Large intestine (tissue), 3 donors: ENCODE data around the gene CRB3. TPM values are rescaled to one million over a fixed set of nuclear protein-coding genes. Genes with fewer than 3 reads are reported as not detected.
"Not testable (repeated sequence)": the region's sequence is repeated elsewhere in the genome, so short reads cannot be mapped to it uniquely, and the experiment has no call there.

ENCODE experiments used
- DNase-seq, 2 donors: peaks; one replicate each; pipeline versions ENCODE4 v3.0.0 to v3.0.0-alpha.2; 2013
- H3K27ac ChIP-seq: one replicate; pipeline ENCODE4 v1.5.1; 2013; ENCODE audit warnings: low read length
- H3K27me3 ChIP-seq: 2 replicates; pipeline ENCODE4 v1.6.1; 2013; ENCODE audit warnings: low read length; ENCODE audit not compliant: control insufficient read depth, insufficient read depth
- H3K36me3 ChIP-seq: 2 replicates; pipeline ENCODE4 v1.6.1; 2013; ENCODE audit warnings: low read length; ENCODE audit not compliant: control insufficient read depth, insufficient read depth
- H3K4me1 ChIP-seq: one replicate; pipeline ENCODE4 v1.6.1; 2013; ENCODE audit warnings: low read length; ENCODE audit not compliant: control insufficient read depth, insufficient read depth
- H3K4me3 ChIP-seq: one replicate; pipeline ENCODE4 v1.5.1; 2013; ENCODE audit warnings: low read length
- H3K9me3 ChIP-seq: one replicate; pipeline ENCODE4 v1.6.1; 2013; ENCODE audit warnings: mild to moderate bottlenecking, low read depth, low read length, moderate library complexity; ENCODE audit not compliant: control insufficient read depth
- WGBS: methylation state at CpG from one replicate; pipeline ENCODE4 v1.1.5; 2013; ENCODE audit warnings: low lambda C conversion rate; ENCODE audit not compliant: insufficient coverage; 5-methylcytosine and 5-hydroxymethylcytosine counted together
- polyA plus RNA-seq: library from polyadenylated mRNA; unstranded; fragments of 120-200 nt; gene quantifications from one replicate; pipeline ENCODE4 v1.2.1, GENCODE V29; 2013

CRB3 gene
- polyA plus RNA-seq, 1 donor, result 41.7 TPM

DNA sequence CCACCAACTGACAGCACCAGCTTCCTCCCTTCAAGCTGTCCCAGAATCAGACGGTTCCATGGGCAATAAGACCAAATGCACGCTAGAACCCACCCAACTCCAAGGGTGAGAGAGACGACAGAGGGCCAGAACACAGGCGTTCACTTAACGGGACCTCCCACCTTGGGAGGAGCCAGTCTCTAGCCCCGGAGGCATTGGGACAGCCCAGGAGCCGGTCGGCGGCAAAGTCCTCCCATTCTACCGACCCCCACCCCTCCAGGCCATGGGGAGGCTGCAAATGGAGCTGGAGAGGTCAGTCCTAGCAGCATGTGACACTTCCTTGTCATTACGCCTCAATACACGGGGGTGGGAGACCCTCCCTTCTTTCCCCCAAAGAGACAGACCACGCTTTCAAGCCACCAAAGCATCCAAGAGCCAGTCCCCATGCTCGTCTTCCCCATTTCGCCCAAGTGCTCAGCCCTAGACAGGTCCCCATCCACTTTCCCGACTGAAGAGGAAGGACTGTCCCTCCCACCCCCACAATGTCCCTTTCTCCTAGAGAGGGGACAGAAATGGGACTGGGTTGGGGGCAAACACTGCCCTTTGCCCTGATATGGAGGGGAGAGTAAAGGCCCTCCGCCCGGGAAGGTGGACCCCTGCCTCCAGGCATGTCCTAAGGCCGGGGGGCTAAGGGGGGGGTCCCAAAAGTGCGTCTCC is 40.4 kb upstream of the CRB3 start:
- DNase-seq, result peak in 1 of 2 donors; percentile 54
- Histone ChIP-seq H3K4me1 (peaks cover 12% of the 10 kb centered on the region), H3K9me3 (peaks cover 8% of the 10 kb centered on the region), H3K36me3 (peaks cover 39% of the 10 kb centered on the region), H3K4me3 (peak overlapping the region; percentile 83), H3K27me3 (no peaks in the 10 kb centered on the region), H3K27ac (peak overlapping the region; percentile 41)
- WGBS, result no CpG with 5 or more reads among the region's 20 CpGs

DNA sequence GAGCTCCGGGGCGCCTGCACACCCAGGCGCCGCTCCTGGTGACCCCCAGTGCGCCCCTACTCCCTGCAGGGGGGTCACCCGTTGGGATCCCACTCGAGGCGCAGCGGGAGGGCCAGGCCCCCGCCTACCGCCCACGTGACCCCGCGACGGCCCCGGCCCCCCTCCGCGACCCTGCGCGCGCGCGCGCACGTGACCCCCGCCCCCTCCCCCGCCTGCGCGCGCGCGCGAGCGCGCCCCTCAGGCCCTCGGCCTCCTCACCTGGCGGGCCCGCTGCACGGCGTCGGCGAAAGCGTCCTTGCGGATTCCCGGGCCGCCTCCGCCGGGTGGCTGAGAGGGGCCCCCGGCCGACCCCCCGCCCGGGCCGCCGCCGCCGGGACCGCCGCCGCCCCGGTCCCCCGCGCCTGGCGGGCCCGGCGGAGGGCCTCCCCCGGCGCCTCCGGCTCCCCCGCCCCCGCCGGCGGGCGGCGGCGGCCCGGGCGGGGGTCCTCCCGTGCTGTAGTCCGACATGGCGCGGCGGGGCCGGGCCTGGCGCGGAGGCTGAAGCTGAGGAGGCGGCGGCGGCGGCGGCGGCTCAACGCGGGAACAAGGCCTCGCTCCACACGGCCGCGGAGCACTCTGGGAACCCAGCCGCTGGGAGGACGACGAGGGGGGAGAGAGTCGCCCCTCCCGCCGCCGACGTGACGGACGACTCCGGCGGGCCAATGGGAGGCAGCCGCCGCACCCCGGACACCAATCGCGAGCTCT is 39.7 kb upstream of the CRB3 start, which contains the start of gene KHSRP:
Gene KHSRP, minus strand, starts transcription at position 617 of the 744 bp plus-strand sequence. Its CDS starts 110 bp downstream, at position 507.
- Histone ChIP-seq H3K27me3 (peaks cover 1% of the 10 kb centered on the region), H3K9me3 (peaks cover 8% of the 10 kb centered on the region), H3K27ac (peak within 1 kb of the TSS; percentile 55), H3K36me3 (peaks cover 32% of the 10 kb centered on the region), H3K4me3 (peak within 1 kb of the TSS; percentile 83), H3K4me1 (peaks cover 12% of the 10 kb centered on the region)
- no CpG with 5 or more reads among the region's 114 CpGs for WGBS
- no peak for DNase-seq

DNA sequence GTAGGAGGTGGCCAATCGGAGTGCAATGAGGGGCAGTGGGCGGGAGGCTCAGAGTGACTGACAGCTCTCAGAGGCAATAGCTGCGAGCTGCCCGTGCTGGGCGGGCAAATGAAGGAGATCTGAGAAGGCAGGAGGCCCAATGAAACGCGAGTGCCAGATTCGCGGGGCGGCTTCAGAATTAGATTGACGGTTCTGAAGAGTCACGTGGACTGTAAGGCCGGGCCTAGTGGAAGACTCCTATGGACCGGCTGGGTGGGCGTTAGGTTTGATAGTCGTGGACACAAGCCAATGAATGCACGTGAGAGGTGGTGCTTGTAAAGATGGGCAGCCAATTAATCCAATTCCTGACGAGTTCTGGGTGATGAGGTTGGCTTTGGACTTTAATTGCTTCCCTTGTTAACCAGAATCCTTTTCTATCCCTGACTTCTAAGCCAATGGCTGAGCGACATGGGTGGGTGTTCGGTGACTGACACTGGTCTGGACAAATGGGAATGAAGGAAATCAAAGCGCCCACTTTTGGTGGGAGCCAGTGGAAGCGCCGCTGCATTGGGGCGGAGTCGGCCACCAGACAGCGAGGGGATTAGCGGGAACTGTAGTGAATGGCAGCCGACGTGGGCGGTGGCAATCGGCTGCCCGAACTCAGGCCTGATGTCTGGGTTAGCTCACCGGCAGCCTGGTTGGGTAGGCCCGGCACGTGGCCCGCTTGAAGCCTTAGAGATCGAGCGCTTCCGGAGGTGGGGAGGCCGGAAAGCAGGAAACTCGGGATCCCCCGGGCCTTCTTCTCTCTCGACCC is 38.9 kb upstream of the CRB3 start:
- Histone ChIP-seq H3K4me3 (peak overlapping the region; percentile 7), H3K9me3 (peaks cover 8% of the 10 kb centered on the region), H3K27ac (peak overlapping the region; percentile 55), H3K27me3 (peaks cover 7% of the 10 kb centered on the region), H3K4me1 (peaks cover 12% of the 10 kb centered on the region), H3K36me3 (peaks cover 24% of the 10 kb centered on the region)
- peak; percentile 100 for DNase-seq
- no CpG with 5 or more reads among the region's 43 CpGs for WGBS

DNA sequence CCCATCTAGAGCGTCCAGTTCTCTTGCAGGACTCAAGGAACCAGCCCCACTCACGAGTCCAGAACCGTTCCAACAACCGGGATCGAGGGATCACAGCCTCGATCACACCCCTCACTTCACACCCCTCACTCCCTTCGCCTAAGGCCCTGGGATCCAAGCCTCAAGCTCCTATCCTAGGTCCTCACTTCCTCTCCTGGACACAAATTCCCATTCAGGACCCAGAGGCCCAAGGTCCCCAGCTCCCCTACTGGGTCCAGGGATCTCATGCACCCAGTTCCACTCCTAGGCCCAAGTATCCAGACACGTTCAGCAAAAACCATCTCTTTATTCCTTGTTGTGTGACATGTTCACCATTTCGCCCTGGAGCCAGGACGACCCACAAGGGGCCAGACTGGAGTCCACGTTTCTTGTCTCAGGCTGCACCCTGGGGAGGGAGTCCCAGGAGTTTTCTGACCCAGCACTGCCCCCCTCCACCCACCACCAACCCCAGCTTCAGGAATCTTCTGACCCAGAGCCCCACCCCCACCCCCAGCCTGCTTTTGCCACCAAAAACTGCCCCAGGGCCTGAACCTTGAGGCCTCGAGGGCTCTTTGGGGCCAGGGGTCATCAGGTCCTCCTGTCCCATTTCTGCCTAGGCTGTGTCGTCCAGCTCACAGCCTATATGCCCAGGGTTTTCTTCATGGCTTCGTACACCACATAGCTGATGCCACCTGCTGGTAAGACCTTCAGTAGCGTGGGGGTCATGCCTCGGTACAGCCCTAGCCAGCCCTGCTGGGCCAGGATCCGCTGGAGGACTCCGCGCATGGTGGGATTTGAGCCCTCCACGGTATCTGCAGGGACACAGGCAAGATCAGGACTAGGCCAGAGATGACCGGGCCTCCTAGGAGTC is 38.1 kb upstream of the CRB3 start:
- Histone ChIP-seq H3K4me3 (peak overlapping the region; percentile 7), H3K36me3 (peaks cover 16% of the 10 kb centered on the region), H3K4me1 (peaks cover 12% of the 10 kb centered on the region), H3K9me3 (peaks cover 8% of the 10 kb centered on the region), H3K27ac (peak overlapping the region; percentile 55), H3K27me3 (peaks cover 7% of the 10 kb centered on the region)
- DNase-seq, result no peak
- WGBS, result no CpG with 5 or more reads among the region's 21 CpGs

DNA sequence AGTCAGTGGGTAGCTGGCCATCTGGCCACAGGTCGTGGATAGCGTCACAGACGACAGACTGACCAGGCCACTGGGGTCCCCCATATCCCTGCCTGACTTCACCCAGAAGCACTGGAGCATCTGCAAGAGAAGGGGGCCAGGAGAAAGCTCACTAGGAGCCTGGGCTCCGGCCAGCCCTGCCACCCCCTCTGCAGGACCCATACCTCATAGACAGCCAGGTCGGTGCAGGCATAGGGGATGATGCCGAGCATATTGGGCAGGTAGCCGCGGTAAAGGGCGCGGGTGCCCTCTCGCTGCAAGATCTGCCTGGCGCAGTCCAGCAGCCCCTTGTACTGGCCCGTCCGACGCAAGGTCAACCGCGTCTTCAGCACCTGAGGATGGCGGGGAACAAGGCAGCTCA is 36.9 kb upstream of the CRB3 start:
- no CpG with 5 or more reads among the region's 18 CpGs for WGBS
- peaks cover 7% of the 10 kb centered on the region for H3K27me3 ChIP-seq
- no peak overlapping the region for H3K27ac ChIP-seq
- H3K4me3 ChIP-seq, result no peak overlapping the region
- peaks cover 12% of the 10 kb centered on the region for H3K4me1 ChIP-seq
- peaks cover 8% of the 10 kb centered on the region for H3K9me3 ChIP-seq
- DNase-seq, result no peak
- H3K36me3 ChIP-seq, result peaks cover 5% of the 10 kb centered on the region

DNA sequence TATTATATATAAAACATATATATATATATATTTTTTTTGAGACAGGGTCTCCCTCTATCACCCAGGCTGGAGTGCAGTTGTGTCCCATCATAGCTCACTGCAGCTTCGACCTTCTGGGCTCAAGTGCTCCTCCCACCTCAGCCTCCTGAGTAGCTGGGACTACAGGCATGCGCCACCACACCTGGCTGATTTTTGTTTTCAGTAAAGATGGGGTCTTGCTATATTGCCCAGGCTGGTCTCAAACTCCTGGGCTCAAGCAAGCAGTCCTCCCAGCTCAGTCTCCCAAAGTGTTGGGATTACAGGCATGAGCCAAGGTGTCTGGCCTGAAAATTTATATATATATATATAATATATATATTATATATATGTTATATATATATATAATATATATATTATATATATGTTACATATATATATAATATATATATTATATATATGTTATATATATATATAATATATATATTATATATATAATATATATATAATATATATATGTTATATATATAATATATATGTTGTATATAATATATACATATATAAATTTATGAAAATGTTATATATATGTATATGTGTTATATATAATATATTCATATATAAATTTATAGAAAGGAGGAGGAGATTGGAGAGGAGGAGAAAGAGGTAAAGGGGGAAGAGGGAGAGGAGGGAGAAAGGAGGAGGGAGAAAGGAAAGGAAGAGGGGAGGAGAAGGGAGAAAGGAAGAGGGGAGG is 35.2 kb upstream of the CRB3 start:
- H3K4me1 ChIP-seq, H3K9me3 ChIP-seq, H3K27ac ChIP-seq, H3K4me3 ChIP-seq, H3K36me3 ChIP-seq, DNase-seq, H3K27me3 ChIP-seq: not testable (repeated sequence)
- no CpG with 5 or more reads among the region's 2 CpGs for WGBS

DNA sequence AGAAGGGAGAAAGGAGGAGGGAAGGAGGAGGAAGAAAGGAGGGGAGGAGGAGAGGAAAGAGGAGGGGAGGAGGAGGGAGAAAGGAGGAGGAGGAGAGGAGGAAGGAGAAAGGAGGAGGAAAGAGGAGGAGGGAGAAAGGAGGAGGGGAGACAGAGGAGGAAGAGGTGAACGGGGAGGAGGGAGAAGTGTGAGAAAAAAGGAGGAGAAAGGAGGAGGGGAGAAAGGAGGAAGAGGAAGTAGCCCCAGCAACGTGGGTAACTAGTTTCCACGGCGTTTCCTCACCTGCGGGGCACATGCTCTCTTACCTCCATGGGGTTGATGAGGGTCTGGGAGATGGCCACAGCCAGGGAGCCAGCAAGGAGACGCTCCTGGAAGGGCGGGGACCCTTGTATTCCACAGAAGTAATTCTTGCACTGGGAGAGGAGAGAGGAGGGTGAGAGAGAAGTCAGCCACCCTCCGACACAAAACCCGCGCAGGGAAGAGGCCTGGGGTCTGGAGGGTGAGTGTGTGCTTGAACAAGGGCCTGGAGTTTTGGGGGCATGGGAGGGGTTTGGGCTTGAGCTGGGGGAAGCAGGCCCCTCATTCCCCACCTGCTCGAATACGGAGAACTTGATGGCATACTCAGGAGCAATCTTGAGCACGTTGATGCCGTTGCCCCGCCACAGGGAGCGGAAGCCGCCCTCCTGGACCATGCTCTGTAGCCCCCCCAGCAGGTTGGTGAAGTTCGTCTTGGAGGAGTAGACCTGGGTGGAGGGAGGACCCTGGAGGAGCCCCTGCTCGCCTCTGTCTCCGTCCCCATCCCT is 34.5 kb upstream of the CRB3 start:
- Histone ChIP-seq H3K4me1 (peaks cover 4% of the 10 kb centered on the region), H3K9me3 (peaks cover 8% of the 10 kb centered on the region), H3K4me3 (no peak overlapping the region), H3K36me3 (no peaks in the 10 kb centered on the region), H3K27me3 (peaks cover 7% of the 10 kb centered on the region), H3K27ac (no peak overlapping the region)
- no peak for DNase-seq
- WGBS, result 33% methylated on average over 3 of the region's 20 CpGs

DNA sequence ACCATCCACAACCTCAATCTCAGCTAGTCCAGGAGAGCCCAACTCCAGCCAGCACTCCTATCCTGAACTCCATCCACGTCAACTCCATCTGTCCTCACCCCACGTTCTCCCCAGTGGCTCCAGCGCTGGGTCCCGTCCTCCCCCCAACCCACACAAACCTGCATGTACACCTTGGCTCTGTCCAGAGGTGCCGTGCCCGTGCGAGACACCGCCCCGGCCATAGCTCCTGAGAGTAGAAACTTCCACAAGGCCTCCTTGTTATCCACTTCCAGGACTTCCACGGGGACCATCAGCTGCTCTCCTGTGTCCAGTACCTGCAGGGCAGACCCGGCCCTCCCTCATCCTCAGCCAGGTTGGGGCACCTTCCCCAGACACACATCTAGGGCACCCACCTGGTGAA is 32.2 kb upstream of the CRB3 start:
- H3K36me3 ChIP-seq, result no peaks in the 10 kb centered on the region
- no peak overlapping the region for H3K27ac ChIP-seq
- no peaks in the 10 kb centered on the region for H3K9me3 ChIP-seq
- DNase-seq, result no peak
- no peaks in the 10 kb centered on the region for H3K4me1 ChIP-seq
- H3K27me3 ChIP-seq, result peaks cover 7% of the 10 kb centered on the region
- no peak overlapping the region for H3K4me3 ChIP-seq
- no CpG with 5 or more reads among the region's 11 CpGs for WGBS

DNA sequence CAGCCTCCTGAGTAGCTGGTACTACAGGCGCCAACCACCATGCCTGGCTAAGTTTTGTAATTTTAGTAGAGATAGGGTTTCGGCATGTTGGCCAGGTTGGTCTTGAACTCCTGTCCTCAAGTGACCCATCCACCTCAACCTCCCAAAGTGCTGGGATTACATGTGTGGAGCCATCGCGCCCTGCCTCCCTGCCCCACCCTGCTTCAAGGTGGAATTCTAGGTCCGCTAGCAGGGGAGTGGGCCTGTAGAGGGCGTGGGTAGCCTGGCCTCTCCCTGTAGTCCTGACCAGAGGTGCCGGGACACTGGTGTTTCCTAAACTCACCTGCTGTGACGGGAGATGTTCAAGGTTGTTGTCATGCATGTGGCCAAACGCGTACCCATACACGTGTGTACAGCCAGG is 30.9 kb upstream of the CRB3 start:
- no peak for DNase-seq
- Histone ChIP-seq H3K27ac (no peak overlapping the region), H3K36me3 (no peaks in the 10 kb centered on the region), H3K4me3 (no peak overlapping the region), H3K9me3 (no peaks in the 10 kb centered on the region), H3K27me3 (peaks cover 7% of the 10 kb centered on the region), H3K4me1 (no peaks in the 10 kb centered on the region)
- no CpG with 5 or more reads among the region's 11 CpGs for WGBS
